Testis (tissue), 3 donors: ENCODE results near the gene ATP4B. TPM values are rescaled to one million over a fixed set of nuclear protein-coding genes. Genes with fewer than 3 reads are reported as not detected.

Source experiments
- DNase-seq: peaks from one replicate; pipeline ENCODE4 v3.0.0-alpha.2; 2019
- H3K27ac ChIP-seq, 2 donors: fragments of 200-600 bp; sonication (generic); one replicate each; pipeline ENCODE4 v1.5.1; 2019
- H3K27me3 ChIP-seq: fragments of 200-600 bp; sonication (generic); one replicate; pipeline ENCODE4 v1.5.1; 2019
- H3K36me3 ChIP-seq: fragments of 200-600 bp; sonication (generic); one replicate; pipeline ENCODE4 v1.5.1; 2017; ENCODE audit warnings: low read depth; ENCODE audit errors: missing control alignments
- H3K4me1 ChIP-seq: fragments of 200-600 bp; sonication (generic); one replicate; pipeline ENCODE4 v1.5.1; 2019
- H3K4me3 ChIP-seq, 2 donors: fragments of 200-600 bp; sonication (generic); one replicate each; pipeline ENCODE4 v1.5.1; 2017 to 2019
- H3K9me3 ChIP-seq: fragments of 200-600 bp; sonication (generic); one replicate; pipeline ENCODE4 v1.5.1; 2017
- POLR2A ChIP-seq: fragments of 450-650 bp; IDR thresholded peaks from one replicate; pipeline ENCODE4 v1.6.1; 2017; ENCODE audit warnings: antibody characterized with exemption, mild to moderate bottlenecking, moderate library complexity
- WGBS, 2 donors: methylation state at CpG; one replicate each; pipeline ENCODE4 v1.1.5; 2018; 5-methylcytosine and 5-hydroxymethylcytosine counted together
- intact Hi-C: fragments of 100-400 bp; cut with DNase I; formaldehyde crosslinking; loops from one replicate; pipeline ENCODE4 v1.15.1; 2023; ENCODE audit warnings: low total_unique reads
- polyA plus RNA-seq: library from polyadenylated mRNA; stranded (reverse); fragments of 350-450 nt; fragmentation: Illumina TruSeq; extraction: RNeasy Lipid Tissue Mini Kit (QIAGEN cat#74804); gene quantifications from one replicate; pipeline ENCODE4 v1.2.3, GENCODE V29; 2014; ENCODE audit warnings: low read depth, low replicate concordance; ENCODE audit not compliant: insufficient read depth
- total RNA-seq, 2 donors: library from RNA; depleted of rRNA; stranded (reverse); fragments of >200 nt; gene quantifications; one replicate each; pipeline ENCODE4 v1.2.3, GENCODE V29; 2016
- TF ChIP-seq, protein P1 (sequence below), 3 experiments: fragments of 450-650 bp in 2 of 3; fragments of 200-600 bp in 1 of 3; sonication (generic) in 1 of 3; IDR thresholded peaks; one replicate each; pipeline ENCODE4 v1.5.1; 2016 to 2019; ENCODE audit warnings: antibody characterized with exemption in 3 of 3, mild to moderate bottlenecking in 2 of 3, moderate library complexity in 1 of 3

The ATP4B gene
- total and polyA plus RNA-seq, 3 donors from 2014 or later = not detected

- no peak overlapping the region for H3K27ac ChIP-seq
- H3K9me3 ChIP-seq = no peaks in the 10 kb centered on the region
- intact Hi-C loops = no loop called here
- peaks cover 7% of the 10 kb centered on the region for H3K4me1 ChIP-seq
- DNase-seq = no peak
- 93 to 95% methylated on average over 7 of the region's 7 CpGs for WGBS, 2 donors
- H3K4me3 ChIP-seq = no peak overlapping the region
- H3K27me3 ChIP-seq = no peaks in the 10 kb centered on the region
- TF ChIP-seq, protein P1, sequence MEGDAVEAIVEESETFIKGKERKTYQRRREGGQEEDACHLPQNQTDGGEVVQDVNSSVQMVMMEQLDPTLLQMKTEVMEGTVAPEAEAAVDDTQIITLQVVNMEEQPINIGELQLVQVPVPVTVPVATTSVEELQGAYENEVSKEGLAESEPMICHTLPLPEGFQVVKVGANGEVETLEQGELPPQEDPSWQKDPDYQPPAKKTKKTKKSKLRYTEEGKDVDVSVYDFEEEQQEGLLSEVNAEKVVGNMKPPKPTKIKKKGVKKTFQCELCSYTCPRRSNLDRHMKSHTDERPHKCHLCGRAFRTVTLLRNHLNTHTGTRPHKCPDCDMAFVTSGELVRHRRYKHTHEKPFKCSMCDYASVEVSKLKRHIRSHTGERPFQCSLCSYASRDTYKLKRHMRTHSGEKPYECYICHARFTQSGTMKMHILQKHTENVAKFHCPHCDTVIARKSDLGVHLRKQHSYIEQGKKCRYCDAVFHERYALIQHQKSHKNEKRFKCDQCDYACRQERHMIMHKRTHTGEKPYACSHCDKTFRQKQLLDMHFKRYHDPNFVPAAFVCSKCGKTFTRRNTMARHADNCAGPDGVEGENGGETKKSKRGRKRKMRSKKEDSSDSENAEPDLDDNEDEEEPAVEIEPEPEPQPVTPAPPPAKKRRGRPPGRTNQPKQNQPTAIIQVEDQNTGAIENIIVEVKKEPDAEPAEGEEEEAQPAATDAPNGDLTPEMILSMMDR (IDR thresholded peaks at IDR 0.05) = no peak
- no peak for TF ChIP-seq POLR2A
- no peaks in the 10 kb centered on the region for H3K36me3 ChIP-seq
Observed at GRCh38 chr13:113618455-113618854, 39.5 kb downstream of the ATP4B start.

- WGBS, 2 donors = 76 to 87% methylated on average over 5 of the region's 5 CpGs
- no peaks in the 10 kb centered on the region for H3K27me3 ChIP-seq
- intact Hi-C loops = no loop called here
- H3K4me3 ChIP-seq = no peak overlapping the region
- H3K36me3 ChIP-seq = no peaks in the 10 kb centered on the region
- no peak for TF ChIP-seq POLR2A
- TF ChIP-seq, protein P1 (IDR thresholded peaks at IDR 0.05) = no peak
- H3K27ac ChIP-seq = no peak overlapping the region
- peaks cover 7% of the 10 kb centered on the region for H3K4me1 ChIP-seq
- no peaks in the 10 kb centered on the region for H3K9me3 ChIP-seq
- peak; percentile 36 for DNase-seq
Observed at GRCh38 chr13:113617961-113618360, 40.0 kb downstream of the ATP4B start.

GRCh38 chr13:113616991-113617749 lies 40.8 kb downstream of the ATP4B start:
- Histone ChIP-seq H3K4me3 (no peak overlapping the region), H3K4me1 (peaks cover 7% of the 10 kb centered on the region), H3K27ac (no peak overlapping the region), H3K27me3 (no peaks in the 10 kb centered on the region), H3K36me3 (no peaks in the 10 kb centered on the region), H3K9me3 (no peaks in the 10 kb centered on the region)
- intact Hi-C loops = no loop called here
- DNase-seq = no peak
- 68 to 74% methylated on average over 11 to 18 of the region's 18 CpGs for WGBS, 2 donors
- TF ChIP-seq, protein P1 (IDR thresholded peaks at IDR 0.05) = no peak
- TF ChIP-seq POLR2A = no peak

DNA sequence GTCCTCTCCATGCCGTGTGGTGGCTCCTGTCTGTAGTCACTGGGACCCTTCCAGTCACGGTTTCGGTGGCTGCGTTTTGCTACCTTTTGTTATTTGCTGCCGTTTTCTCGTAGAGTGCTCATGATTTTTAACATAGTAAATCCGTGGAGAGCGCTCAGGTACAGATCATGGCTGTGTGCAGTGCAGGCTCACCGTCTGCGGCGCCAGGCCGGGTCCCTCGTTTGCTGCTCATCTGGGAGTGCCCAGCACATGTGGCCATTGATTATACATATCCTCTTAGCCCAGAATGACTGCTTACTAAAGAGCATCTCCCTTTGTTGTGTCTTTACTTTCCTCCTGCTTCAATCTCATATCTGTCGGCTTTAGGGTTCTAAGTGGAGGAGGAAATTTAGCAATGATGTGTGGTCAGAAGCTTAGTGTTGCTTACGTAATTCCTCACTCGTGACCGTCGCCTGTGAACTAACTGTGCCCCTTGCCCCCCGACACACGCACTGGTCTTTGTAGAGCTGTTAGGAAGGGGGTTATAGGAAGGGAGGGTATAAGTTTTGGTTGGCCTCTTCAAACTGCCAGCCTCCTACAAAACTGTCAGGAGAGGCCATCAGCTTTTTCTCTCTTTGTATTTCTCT lies 41.6 kb downstream of the ATP4B start:
- WGBS, 2 donors = 86 to 90% methylated on average over 20 of the region's 20 CpGs
- Histone ChIP-seq H3K4me1 (peaks cover 7% of the 10 kb centered on the region), H3K4me3 (no peak overlapping the region), H3K27ac (no peak overlapping the region), H3K9me3 (no peaks in the 10 kb centered on the region), H3K36me3 (no peaks in the 10 kb centered on the region), H3K27me3 (no peaks in the 10 kb centered on the region)
- DNase-seq = no peak
- no peak for TF ChIP-seq POLR2A
- TF ChIP-seq, protein P1 (IDR thresholded peaks at IDR 0.05) = no peak
- intact Hi-C loops = no loop called here
